ENCODE measurements around the gene SPATC1L. TPM values are rescaled to one million over a fixed set of nuclear protein-coding genes. Genes with fewer than 3 reads are reported as not detected.
"Not testable (repeated sequence)": the region's sequence is repeated elsewhere in the genome, so short reads cannot be mapped to it uniquely, and the experiment has no call there.

SPATC1L gene
- total and polyA plus RNA-seq, 7 experiments from 2014 or later = 3.7 to 17.9 (median 11.4) TPM

DNA sequence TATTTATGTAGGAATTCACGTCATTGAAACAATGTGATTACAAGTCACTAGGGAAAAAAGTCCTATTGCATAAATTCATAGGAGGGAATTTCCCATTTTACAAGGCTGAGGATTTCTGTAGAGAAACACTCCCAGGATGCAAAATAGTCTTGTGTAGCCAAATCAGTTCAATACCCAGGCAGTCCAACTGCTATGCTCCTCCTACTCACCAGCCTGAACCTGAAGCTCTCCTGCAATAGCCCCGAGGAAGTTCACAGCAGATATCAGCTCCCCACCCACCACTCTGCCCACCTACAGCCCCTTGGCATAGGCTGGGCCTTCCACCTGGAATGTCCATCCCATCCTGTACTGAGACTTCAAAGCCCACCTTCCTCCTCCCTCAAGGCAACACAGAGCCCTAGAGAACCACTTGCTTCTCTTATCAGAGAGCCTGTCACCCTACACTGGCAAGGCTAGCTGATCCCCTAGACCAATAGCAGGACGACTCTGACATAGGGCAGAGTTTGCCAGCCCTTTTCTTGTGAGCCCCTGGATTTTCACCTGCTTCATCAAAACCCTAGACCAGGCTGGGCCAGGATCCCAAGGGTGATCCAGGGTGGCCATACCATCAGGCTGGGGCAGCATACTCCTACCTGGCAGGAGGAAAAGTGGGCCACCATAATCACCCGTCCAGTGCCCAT lies 42.8 kb upstream of the SPATC1L start:
- Histone ChIP-seq H3K9me3 (ENCODE audit: control insufficient read depth in 2 of 3, low read length in 3 of 3) (no peaks in the 10 kb centered on the region), H3K4me1 (ENCODE audit: control insufficient read depth in 2 of 2, insufficient read depth in 2 of 2, low read length in 2 of 2) (peaks cover 15 to 18% of the 10 kb centered on the region in 2 donors), H3K4me3 (ENCODE audit: low read length) (no peak overlapping the region), H3K27ac (ENCODE audit: low read depth, low read length) (peak overlapping the region; percentile 83), H3K27me3 (ENCODE audit: control insufficient read depth in 2 of 2, insufficient read depth in 2 of 2, low read length in 2 of 2) (no peaks in the 10 kb centered on the region), H3K36me3 (ENCODE audit: control insufficient read depth in 2 of 3, insufficient read depth in 3 of 3, low read length in 3 of 3) (peaks cover 0 to 16% (median 0%) of the 10 kb centered on the region in 3 experiments)
- peak overlapping the region; percentile 81 to 91 (median 86) for H3K4me3 Mint-ChIP-seq
- ChIA-PET POLR2A (no interaction called here), CTCF (interaction anchor here (0.7 to 0.9 kb wide), 2 partner anchors 20 to 73 kb away, joined by 3 read pairs; no protein-coding TSS in a partner anchor)
- peaks cover 17 to 53% (median 43%) of the 10 kb centered on the region in 7 donors for H3K4me1 Mint-ChIP-seq
- intact Hi-C loops (cut with micrococcal nuclease) = loop anchor here (5.0 to 10.0 kb wide), 7 partner anchors 85 to 585 kb away; partner anchors contain the start of genes PCBP3 (in 2 of the 2), COL6A2 (in 1 of the 2) and DIP2A (in 1 of the 2)
- no peak for DNase-seq
- no peak for ATAC-seq
- H3K9me3 Mint-ChIP-seq = peaks cover 0 to 10% (median 0%) of the 10 kb centered on the region in 11 donors
- no peaks in the 10 kb centered on the region for H3K27me3 Mint-ChIP-seq
- H3K36me3 Mint-ChIP-seq = peaks cover 4 to 20% (median 11%) of the 10 kb centered on the region in 5 donors
- peak overlapping the region; percentile 68 to 90 (median 81) for H3K27ac Mint-ChIP-seq

DNA sequence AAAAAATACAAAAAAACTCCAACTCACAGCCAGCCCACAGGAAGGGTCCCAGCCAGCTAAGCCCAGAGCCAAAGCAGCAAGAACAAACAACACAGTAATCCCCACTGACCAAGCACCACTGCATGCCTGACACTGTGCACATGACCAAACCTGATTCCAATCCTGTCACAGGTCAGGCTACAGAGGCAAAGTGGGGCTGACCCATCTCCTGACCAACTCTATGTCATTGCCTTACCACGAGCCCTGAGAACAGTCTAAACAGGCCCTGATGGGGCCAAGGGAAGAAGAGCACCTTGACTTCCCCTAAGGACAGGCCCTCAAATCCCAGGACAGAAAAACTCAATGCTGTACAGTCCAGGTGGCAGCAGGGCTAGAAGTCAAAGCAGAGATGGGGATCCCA lies 41.9 kb upstream of the SPATC1L start:
- ChIA-PET CTCF (interaction anchor here (0.9 kb wide), 1 partner anchor 19 kb away, joined by 3 read pairs; no protein-coding TSS in a partner anchor), POLR2A (no interaction called here)
- H3K27me3 Mint-ChIP-seq = no peaks in the 10 kb centered on the region
- H3K27me3 ChIP-seq (ENCODE audit: control insufficient read depth in 2 of 2, insufficient read depth in 2 of 2, low read length in 2 of 2) = no peaks in the 10 kb centered on the region
- H3K27ac ChIP-seq (ENCODE audit: low read depth, low read length) = no peak overlapping the region
- no peak overlapping the region for H3K4me3 ChIP-seq (ENCODE audit: low read length)
- no peaks in the 10 kb centered on the region for H3K9me3 ChIP-seq (ENCODE audit: control insufficient read depth in 2 of 3, low read length in 3 of 3)
- no peak for DNase-seq
- peak overlapping the region in 2 of 9 donors; percentile 11 to 68 for H3K27ac Mint-ChIP-seq
- H3K36me3 Mint-ChIP-seq = peaks cover 2 to 15% (median 4%) of the 10 kb centered on the region in 5 donors
- H3K4me3 Mint-ChIP-seq = peak overlapping the region in 3 of 10 donors; percentile 5 to 85 (median 51)
- intact Hi-C loops (cut with micrococcal nuclease) = loop anchor here (5.0 to 10.0 kb wide), 7 partner anchors 84 to 584 kb away; partner anchors contain the start of genes PCBP3 (in 2 of the 2), COL6A2 (in 1 of the 2) and DIP2A (in 1 of the 2)
- no peak for ATAC-seq
- peaks cover 11 to 47% (median 38%) of the 10 kb centered on the region in 7 donors for H3K4me1 Mint-ChIP-seq
- H3K4me1 ChIP-seq (ENCODE audit: control insufficient read depth in 2 of 2, insufficient read depth in 2 of 2, low read length in 2 of 2) = peaks cover 15 to 18% of the 10 kb centered on the region in 2 donors
- peaks cover 0 to 2% (median 0%) of the 10 kb centered on the region in 11 donors for H3K9me3 Mint-ChIP-seq
- peaks cover 0 to 25% (median 0%) of the 10 kb centered on the region in 3 experiments for H3K36me3 ChIP-seq (ENCODE audit: control insufficient read depth in 2 of 3, insufficient read depth in 3 of 3, low read length in 3 of 3)

DNA sequence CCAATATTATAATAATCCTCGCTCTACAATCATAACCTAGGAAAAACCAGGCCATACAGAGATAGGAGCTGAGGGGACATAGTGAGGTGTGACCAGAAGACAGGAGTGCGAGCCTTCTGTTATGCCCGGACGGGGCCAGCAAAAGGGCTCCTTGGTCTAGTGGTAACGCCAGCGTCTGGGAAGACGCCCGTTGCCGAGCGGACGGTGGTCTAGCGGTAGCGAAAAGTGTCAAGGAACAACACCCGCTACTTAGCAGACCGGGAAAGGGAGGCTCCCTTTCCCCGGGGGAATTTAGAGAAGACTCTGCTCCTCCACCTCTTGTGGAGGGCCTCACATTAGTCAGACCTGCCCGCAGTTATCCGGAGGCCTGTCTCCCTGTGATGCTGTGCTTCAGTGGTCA lies 39.4 kb upstream of the SPATC1L start:
- CTCF ChIA-PET; H3K9me3 ChIP-seq (ENCODE audit: control insufficient read depth in 2 of 3, low read length in 3 of 3); H3K9me3 Mint-ChIP-seq; DNase-seq; H3K4me3 ChIP-seq (ENCODE audit: low read length); POLR2A ChIA-PET; ATAC-seq; H3K4me3 Mint-ChIP-seq; H3K27ac Mint-ChIP-seq; H3K27me3 Mint-ChIP-seq; H3K27ac ChIP-seq (ENCODE audit: low read depth, low read length); H3K27me3 ChIP-seq (ENCODE audit: control insufficient read depth in 2 of 2, insufficient read depth in 2 of 2, low read length in 2 of 2): not testable (repeated sequence)
- intact Hi-C loops (cut with micrococcal nuclease) = loop anchor here in 1 of 2 donors (10.0 kb wide), 1 partner anchor 579 kb away; the partner anchor contains the start of gene PCBP3
- H3K36me3 ChIP-seq (ENCODE audit: control insufficient read depth in 2 of 3, insufficient read depth in 3 of 3, low read length in 3 of 3) = peaks cover 0 to 49% (median 0%) of the 10 kb centered on the region in 3 experiments
- H3K36me3 Mint-ChIP-seq = peaks cover 7 to 20% (median 9%) of the 10 kb centered on the region in 5 donors
- H3K4me1 ChIP-seq (ENCODE audit: control insufficient read depth in 2 of 2, insufficient read depth in 2 of 2, low read length in 2 of 2) = peaks cover 13 to 15% of the 10 kb centered on the region in 2 donors
- peaks cover 17 to 32% (median 22%) of the 10 kb centered on the region in 7 donors for H3K4me1 Mint-ChIP-seq

DNA sequence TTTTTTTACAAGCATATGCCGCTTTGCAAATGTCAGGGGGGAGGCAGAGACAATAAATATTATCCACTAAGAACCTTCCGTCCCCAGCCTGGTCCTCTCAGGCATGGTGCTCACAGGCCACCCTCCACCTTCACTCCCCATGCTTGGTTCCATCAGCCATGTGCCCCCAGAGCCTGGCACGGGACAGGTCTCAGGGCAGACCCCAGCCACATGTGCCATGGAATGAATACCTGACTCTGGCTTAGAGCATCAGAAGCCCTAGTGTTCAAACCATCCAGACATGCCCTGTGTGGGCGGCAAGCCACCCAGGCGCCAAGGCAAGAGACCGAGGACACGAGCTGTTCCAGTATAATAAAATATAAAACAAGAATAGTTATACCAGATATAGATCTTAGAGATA lies 39.0 kb upstream of the SPATC1L start:
- DNase-seq (no peak), ATAC-seq (no peak)
- no peaks in the 10 kb centered on the region for H3K27me3 Mint-ChIP-seq
- H3K9me3 Mint-ChIP-seq = no peaks in the 10 kb centered on the region
- no peaks in the 10 kb centered on the region for H3K9me3 ChIP-seq (ENCODE audit: control insufficient read depth in 2 of 3, low read length in 3 of 3)
- intact Hi-C loops (cut with micrococcal nuclease) = loop anchor here in 1 of 2 donors (10.0 kb wide), 1 partner anchor 578 kb away; the partner anchor contains the start of gene PCBP3
- ChIA-PET POLR2A (no interaction called here), CTCF (no interaction called here)
- H3K4me1 Mint-ChIP-seq = peaks cover 17 to 32% (median 22%) of the 10 kb centered on the region in 7 donors
- H3K4me1 ChIP-seq (ENCODE audit: control insufficient read depth in 2 of 2, insufficient read depth in 2 of 2, low read length in 2 of 2) = peaks cover 13 to 15% of the 10 kb centered on the region in 2 donors
- H3K36me3 Mint-ChIP-seq = peaks cover 7 to 20% (median 9%) of the 10 kb centered on the region in 5 donors
- no peak overlapping the region for H3K4me3 Mint-ChIP-seq
- no peak overlapping the region for H3K27ac Mint-ChIP-seq
- H3K36me3 ChIP-seq (ENCODE audit: control insufficient read depth in 2 of 3, insufficient read depth in 3 of 3, low read length in 3 of 3) = peaks cover 0 to 46% (median 0%) of the 10 kb centered on the region in 3 experiments
- H3K27ac ChIP-seq (ENCODE audit: low read depth, low read length) = no peak overlapping the region
- no peak overlapping the region for H3K4me3 ChIP-seq (ENCODE audit: low read length)
- H3K27me3 ChIP-seq (ENCODE audit: control insufficient read depth in 2 of 2, insufficient read depth in 2 of 2, low read length in 2 of 2) = no peaks in the 10 kb centered on the region

DNA sequence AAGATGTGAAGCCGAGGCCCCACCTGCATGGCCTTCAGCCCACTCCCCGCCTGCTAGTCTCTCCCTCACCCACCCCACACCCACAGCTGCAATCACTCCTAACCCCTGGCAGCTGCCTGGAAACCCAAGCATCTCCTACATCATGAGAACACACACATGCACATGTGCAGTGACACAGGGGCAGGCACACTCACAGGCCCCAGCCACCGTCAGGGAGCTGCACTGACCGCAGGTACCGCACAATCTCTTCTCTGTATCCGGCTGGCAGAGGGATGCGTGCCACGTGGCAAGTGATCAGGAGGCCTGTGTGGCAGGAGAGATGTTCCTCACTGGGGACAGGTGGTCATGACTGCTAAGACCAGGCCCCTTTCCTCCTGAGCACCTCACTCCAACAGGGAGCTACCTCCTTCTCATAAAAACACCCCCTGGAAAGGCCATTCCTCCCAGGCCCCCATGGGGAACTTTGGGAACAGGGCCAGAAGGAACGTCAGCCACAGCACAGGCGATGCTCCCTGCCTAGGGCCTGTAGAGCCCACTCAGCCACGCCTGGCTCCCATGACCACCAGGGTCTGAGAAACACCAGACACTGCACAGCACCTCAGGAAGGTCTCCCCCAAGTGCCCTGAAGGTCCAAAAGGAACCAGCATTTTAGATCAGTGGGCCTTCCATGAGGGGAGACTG lies 38.3 kb upstream of the SPATC1L start:
- POLR2A ChIA-PET = no interaction called here
- Histone ChIP-seq H3K4me1 (ENCODE audit: control insufficient read depth in 2 of 2, insufficient read depth in 2 of 2, low read length in 2 of 2) (peaks cover 9 to 10% of the 10 kb centered on the region in 2 donors), H3K36me3 (ENCODE audit: control insufficient read depth in 2 of 3, insufficient read depth in 3 of 3, low read length in 3 of 3) (peaks cover 0 to 46% (median 0%) of the 10 kb centered on the region in 3 experiments), H3K27ac (ENCODE audit: low read depth, low read length) (no peak overlapping the region), H3K4me3 (ENCODE audit: low read length) (no peak overlapping the region), H3K27me3 (ENCODE audit: control insufficient read depth in 2 of 2, insufficient read depth in 2 of 2, low read length in 2 of 2) (no peaks in the 10 kb centered on the region), H3K9me3 (ENCODE audit: control insufficient read depth in 2 of 3, low read length in 3 of 3) (no peaks in the 10 kb centered on the region)
- CTCF ChIA-PET = no interaction called here
- DNase-seq (no peak), ATAC-seq (no peak)
- Mint-ChIP-seq H3K4me3 (no peak overlapping the region), H3K27ac (no peak overlapping the region), H3K4me1 (peaks cover 13 to 28% (median 17%) of the 10 kb centered on the region in 7 donors), H3K36me3 (peaks cover 7 to 20% (median 9%) of the 10 kb centered on the region in 5 donors), H3K27me3 (no peaks in the 10 kb centered on the region), H3K9me3 (no peaks in the 10 kb centered on the region)
- intact Hi-C loops (cut with micrococcal nuclease) = loop anchor here in 1 of 2 donors (10.0 kb wide), 1 partner anchor 578 kb away; the partner anchor contains the start of gene PCBP3

DNA sequence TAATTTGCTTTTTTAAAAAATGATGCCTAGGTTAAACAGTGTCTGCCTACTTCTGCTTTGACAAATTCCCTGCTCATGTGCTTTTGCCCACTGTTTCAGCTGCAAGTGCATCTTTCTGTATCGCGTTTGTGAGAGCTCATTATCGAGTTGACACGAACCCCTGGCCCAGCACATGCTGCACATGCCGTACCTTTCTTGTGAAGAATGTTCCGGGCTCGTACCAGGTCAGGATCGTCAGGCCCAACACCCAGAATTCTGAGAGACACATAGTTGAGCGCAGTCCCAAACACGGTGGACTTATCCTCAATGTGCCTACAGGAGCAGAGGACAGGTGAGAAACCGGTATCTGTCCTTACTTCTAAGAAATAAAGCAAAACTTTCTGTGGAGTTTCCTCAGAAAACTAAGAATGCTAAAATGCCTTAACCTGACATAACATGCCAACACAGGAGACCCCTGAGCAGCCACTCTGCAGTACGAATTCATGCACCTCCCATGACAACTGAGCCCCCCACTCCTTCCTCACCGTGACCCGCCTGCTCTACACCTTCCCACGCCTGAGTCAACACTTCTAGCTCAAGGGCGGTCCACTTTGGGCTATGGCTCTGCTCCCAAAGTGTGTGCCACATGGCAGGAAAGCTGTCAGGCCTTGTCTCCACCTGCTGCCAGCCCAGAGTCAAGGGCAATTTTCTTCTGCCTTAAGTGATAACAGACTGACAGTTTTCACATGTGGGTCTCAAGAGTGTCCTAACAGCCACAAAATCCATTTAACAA lies 37.6 kb upstream of the SPATC1L start:
- intact Hi-C loops (cut with micrococcal nuclease) = loop anchor here in 1 of 2 donors (10.0 kb wide), 1 partner anchor 577 kb away; the partner anchor contains the start of gene PCBP3
- H3K9me3 Mint-ChIP-seq = no peaks in the 10 kb centered on the region
- POLR2A ChIA-PET = no interaction called here
- no peaks in the 10 kb centered on the region for H3K27me3 Mint-ChIP-seq
- no peak overlapping the region for H3K27ac ChIP-seq (ENCODE audit: low read depth, low read length)
- H3K4me3 ChIP-seq (ENCODE audit: low read length) = no peak overlapping the region
- no peaks in the 10 kb centered on the region for H3K27me3 ChIP-seq (ENCODE audit: control insufficient read depth in 2 of 2, insufficient read depth in 2 of 2, low read length in 2 of 2)
- DNase-seq (no peak), ATAC-seq (no peak)
- H3K4me3 Mint-ChIP-seq = no peak overlapping the region
- H3K9me3 ChIP-seq (ENCODE audit: control insufficient read depth in 2 of 3, low read length in 3 of 3) = no peaks in the 10 kb centered on the region
- CTCF ChIA-PET = no interaction called here
- peaks cover 7 to 20% (median 9%) of the 10 kb centered on the region in 7 donors for H3K4me1 Mint-ChIP-seq
- H3K27ac Mint-ChIP-seq = peak overlapping the region in 2 of 9 donors; percentile 62 to 73
- peaks cover 0 to 48% (median 0%) of the 10 kb centered on the region in 3 experiments for H3K36me3 ChIP-seq (ENCODE audit: control insufficient read depth in 2 of 3, insufficient read depth in 3 of 3, low read length in 3 of 3)
- H3K4me1 ChIP-seq (ENCODE audit: control insufficient read depth in 2 of 2, insufficient read depth in 2 of 2, low read length in 2 of 2) = peaks cover 2% of the 10 kb centered on the region in 2 donors
- H3K36me3 Mint-ChIP-seq = peaks cover 7 to 20% (median 9%) of the 10 kb centered on the region in 5 donors
